ENCODE measurements around the gene SLC16A9. TPM values are rescaled to one million over a fixed set of nuclear protein-coding genes. Genes with fewer than 3 reads are reported as not detected.

The SLC16A9 gene
- total RNA-seq, 1 donor from 2014 or later: 3.8 TPM

DNA sequence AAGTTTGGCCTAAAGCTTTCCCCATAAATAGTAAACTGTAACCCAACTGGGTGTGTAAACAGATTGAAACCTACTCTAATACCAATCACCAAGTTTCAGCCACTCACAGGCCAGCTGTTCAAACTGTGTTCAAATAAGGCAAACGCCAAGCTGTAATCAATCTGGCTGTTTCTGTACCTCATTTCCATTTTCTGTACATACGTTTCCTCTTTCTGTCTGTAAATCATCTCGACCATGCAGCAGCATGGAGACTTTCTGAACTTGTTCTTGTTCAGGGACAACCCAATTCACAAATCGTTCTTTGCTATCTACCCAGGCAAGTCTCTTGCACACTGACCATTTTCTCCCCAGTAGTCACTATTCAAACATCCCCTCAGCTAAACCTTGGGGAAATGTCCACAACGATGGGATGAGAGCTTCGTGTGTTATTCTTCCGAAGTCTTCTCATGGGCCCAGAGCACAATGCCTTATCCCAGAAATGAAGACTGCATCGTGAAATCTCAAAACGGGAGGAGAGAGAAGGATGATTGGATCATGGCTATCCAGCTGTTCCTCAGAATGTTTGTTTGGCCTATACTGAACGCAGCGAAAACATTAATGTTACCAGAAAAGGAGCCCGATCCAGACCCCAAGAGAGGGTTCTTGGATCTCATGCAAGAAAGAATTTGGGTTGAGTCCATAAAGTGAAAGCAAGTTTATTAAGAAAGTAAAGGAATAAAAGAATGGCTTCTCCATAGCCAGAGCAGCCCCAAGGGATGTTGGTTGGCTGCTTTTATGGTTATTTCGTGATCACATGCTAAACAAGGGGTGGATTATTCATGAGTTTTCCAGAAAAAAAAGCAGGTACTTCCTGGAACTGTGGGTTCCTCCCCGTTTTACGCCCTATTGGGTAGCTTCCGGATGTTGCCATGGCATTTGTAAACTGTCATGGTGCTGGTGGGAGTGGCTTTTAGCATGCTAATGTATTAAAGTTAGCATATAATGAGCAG lies 86.2 kb downstream of the SLC16A9 start:
- Mint-ChIP-seq H3K4me3 (ENCODE audit: unreplicated experiment) (no peak overlapping the region), H3K27me3 (ENCODE audit: unreplicated experiment) (peaks cover 1% of the 10 kb centered on the region), H3K27ac (ENCODE audit: unreplicated experiment) (no peak overlapping the region), H3K9me3 (ENCODE audit: unreplicated experiment) (no peaks in the 10 kb centered on the region), H3K36me3 (ENCODE audit: low read depth, unreplicated experiment) (no peaks in the 10 kb centered on the region), H3K4me1 (ENCODE audit: unreplicated experiment) (no peaks in the 10 kb centered on the region)
- no peak for DNase-seq (ENCODE audit: low spot score)
- TF ChIP-seq, protein P1, sequence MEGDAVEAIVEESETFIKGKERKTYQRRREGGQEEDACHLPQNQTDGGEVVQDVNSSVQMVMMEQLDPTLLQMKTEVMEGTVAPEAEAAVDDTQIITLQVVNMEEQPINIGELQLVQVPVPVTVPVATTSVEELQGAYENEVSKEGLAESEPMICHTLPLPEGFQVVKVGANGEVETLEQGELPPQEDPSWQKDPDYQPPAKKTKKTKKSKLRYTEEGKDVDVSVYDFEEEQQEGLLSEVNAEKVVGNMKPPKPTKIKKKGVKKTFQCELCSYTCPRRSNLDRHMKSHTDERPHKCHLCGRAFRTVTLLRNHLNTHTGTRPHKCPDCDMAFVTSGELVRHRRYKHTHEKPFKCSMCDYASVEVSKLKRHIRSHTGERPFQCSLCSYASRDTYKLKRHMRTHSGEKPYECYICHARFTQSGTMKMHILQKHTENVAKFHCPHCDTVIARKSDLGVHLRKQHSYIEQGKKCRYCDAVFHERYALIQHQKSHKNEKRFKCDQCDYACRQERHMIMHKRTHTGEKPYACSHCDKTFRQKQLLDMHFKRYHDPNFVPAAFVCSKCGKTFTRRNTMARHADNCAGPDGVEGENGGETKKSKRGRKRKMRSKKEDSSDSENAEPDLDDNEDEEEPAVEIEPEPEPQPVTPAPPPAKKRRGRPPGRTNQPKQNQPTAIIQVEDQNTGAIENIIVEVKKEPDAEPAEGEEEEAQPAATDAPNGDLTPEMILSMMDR (IDR thresholded peaks at IDR 0.05; ENCODE audit: unreplicated experiment): no peak

DNA sequence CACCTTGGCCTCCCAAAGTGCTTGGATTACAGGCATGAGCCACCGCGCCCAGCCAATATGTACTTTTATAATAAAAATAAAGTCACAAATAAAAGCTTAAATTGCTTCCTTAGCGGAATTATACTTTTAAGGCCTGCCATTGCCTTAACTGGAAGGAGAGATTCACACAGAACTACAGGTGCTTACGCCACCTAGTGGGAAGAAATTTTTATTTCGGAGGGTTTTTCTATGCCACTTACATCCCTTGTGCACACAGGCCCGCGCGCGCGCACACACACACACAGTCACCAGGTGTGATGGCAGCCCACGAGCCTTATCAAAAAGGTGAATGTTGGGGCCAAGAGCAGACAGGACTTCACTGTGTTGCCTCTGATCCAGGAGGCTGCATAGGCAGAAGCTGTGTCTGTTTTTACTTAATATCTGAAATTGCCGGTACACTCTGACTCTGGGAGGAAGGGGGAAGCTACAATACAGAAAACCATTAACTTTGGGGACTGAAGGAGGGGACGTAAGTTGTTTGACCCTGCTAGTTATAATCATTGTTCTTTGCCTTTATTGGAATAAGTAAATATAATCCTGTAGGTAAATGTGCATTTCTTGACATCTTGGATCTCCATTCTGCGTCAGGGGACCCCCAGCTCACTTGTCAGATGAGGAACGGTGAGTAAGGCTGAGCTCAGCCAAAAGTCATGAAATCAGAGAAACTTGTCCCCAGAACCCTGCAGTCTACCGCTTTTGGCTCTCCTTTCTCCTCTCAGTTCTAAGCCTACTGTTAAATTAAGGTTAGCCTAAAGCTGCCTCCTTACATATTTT lies 87.1 kb downstream of the SLC16A9 start:
- DNase-seq (ENCODE audit: low spot score): peak; percentile 54
- H3K4me1 Mint-ChIP-seq (ENCODE audit: unreplicated experiment): no peaks in the 10 kb centered on the region
- no peaks in the 10 kb centered on the region for H3K9me3 Mint-ChIP-seq (ENCODE audit: unreplicated experiment)
- H3K4me3 Mint-ChIP-seq (ENCODE audit: unreplicated experiment): no peak overlapping the region
- H3K27me3 Mint-ChIP-seq (ENCODE audit: unreplicated experiment): peaks cover 1% of the 10 kb centered on the region
- no peaks in the 10 kb centered on the region for H3K36me3 Mint-ChIP-seq (ENCODE audit: low read depth, unreplicated experiment)
- TF ChIP-seq, protein P1 (IDR thresholded peaks at IDR 0.05; ENCODE audit: unreplicated experiment): peak; percentile 67
- no peak overlapping the region for H3K27ac Mint-ChIP-seq (ENCODE audit: unreplicated experiment)

DNA sequence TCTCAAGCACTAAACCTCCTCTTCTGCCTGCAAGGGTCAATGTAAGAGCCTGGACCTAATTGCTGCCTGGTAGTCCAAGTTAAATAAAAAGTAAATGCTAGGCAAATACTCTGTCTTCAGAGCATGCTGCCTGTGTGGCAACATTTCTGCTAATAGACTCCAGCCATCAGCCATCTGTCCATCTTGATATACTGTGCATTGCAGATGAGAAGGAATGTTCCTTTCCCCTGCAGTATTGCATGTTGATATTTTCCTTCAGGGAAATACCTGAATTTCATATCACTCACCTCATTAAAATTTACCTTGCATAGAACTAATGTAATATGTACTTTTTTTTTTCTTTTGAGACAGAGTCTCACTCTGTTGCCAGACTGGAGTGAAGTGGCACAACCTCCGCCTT lies 87.9 kb downstream of the SLC16A9 start:
- Mint-ChIP-seq H3K36me3 (ENCODE audit: low read depth, unreplicated experiment) (no peaks in the 10 kb centered on the region), H3K9me3 (ENCODE audit: unreplicated experiment) (no peaks in the 10 kb centered on the region), H3K4me1 (ENCODE audit: unreplicated experiment) (no peaks in the 10 kb centered on the region), H3K27me3 (ENCODE audit: unreplicated experiment) (peaks cover 1% of the 10 kb centered on the region), H3K4me3 (ENCODE audit: unreplicated experiment) (no peak overlapping the region), H3K27ac (ENCODE audit: unreplicated experiment) (no peak overlapping the region)
- TF ChIP-seq, protein P1 (IDR thresholded peaks at IDR 0.05; ENCODE audit: unreplicated experiment): no peak
- no peak for DNase-seq (ENCODE audit: low spot score)

DNA sequence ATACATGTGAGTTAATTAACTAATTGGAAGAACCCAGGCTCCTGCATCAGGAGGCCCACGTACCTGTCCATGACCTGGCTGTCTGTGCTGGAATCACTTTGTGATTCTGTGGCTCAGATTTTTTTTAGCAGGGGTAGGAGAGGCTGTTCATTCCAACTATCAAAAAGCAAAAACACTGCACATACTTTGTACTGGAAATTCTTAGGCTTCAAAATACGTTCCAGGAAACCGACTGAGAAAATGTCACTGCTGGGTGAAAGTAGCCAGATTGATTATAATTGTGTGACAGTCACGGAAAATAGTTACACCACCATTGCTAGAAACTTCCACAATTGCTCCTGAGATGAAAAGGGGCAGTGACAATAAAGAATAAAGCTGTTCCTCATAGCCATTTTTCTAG lies 91.0 kb downstream of the SLC16A9 start:
- H3K27me3 Mint-ChIP-seq (ENCODE audit: unreplicated experiment): no peaks in the 10 kb centered on the region
- H3K4me3 Mint-ChIP-seq (ENCODE audit: unreplicated experiment): no peak overlapping the region
- H3K36me3 Mint-ChIP-seq (ENCODE audit: low read depth, unreplicated experiment): no peaks in the 10 kb centered on the region
- H3K9me3 Mint-ChIP-seq (ENCODE audit: unreplicated experiment): no peaks in the 10 kb centered on the region
- no peak overlapping the region for H3K27ac Mint-ChIP-seq (ENCODE audit: unreplicated experiment)
- TF ChIP-seq, protein P1 (IDR thresholded peaks at IDR 0.05; ENCODE audit: unreplicated experiment): no peak
- no peaks in the 10 kb centered on the region for H3K4me1 Mint-ChIP-seq (ENCODE audit: unreplicated experiment)
- no peak for DNase-seq (ENCODE audit: low spot score)

All from endothelial cell (in vitro differentiated cells).